ENCODE results near the gene SLC25A44. TPM values are rescaled to one million over a fixed set of nuclear protein-coding genes. Genes with fewer than 3 reads are reported as not detected.
A peak's percentile ranks its signal among the peaks of the same experiment; 100 is the strongest.

SLC25A44 gene
- total RNA-seq, 2 donors from 2014 or later: 14.4 to 21.6 TPM

GRCh38 chr1:156242738-156243137, 48.8 kb downstream of the SLC25A44 start:
- Mint-ChIP-seq H3K27ac (peak overlapping the region; percentile 27), H3K36me3 (ENCODE audit: low read depth) (peaks cover 4% of the 10 kb centered on the region), H3K27me3 (no peaks in the 10 kb centered on the region), H3K4me3 (peak overlapping the region; percentile 25), H3K4me1 (peaks cover 19% of the 10 kb centered on the region)
- no peaks in the 10 kb centered on the region for H3K9me3 ChIP-seq (ENCODE audit: control insufficient read depth, low read length, poor library complexity, severe bottlenecking)
- ATAC-seq (no peak), DNase-seq (no peak)

GRCh38 chr1:156244126-156244525, 50.2 kb downstream of the SLC25A44 start:
- H3K27ac Mint-ChIP-seq: no peak overlapping the region
- H3K4me1 Mint-ChIP-seq: peaks cover 19% of the 10 kb centered on the region
- H3K36me3 Mint-ChIP-seq (ENCODE audit: low read depth): peaks cover 4% of the 10 kb centered on the region
- H3K9me3 ChIP-seq (ENCODE audit: control insufficient read depth, low read length, poor library complexity, severe bottlenecking): no peaks in the 10 kb centered on the region
- no peak for DNase-seq
- peak overlapping the region; percentile 90 for H3K4me3 Mint-ChIP-seq
- no peak for ATAC-seq
- H3K27me3 Mint-ChIP-seq: no peaks in the 10 kb centered on the region

DNA sequence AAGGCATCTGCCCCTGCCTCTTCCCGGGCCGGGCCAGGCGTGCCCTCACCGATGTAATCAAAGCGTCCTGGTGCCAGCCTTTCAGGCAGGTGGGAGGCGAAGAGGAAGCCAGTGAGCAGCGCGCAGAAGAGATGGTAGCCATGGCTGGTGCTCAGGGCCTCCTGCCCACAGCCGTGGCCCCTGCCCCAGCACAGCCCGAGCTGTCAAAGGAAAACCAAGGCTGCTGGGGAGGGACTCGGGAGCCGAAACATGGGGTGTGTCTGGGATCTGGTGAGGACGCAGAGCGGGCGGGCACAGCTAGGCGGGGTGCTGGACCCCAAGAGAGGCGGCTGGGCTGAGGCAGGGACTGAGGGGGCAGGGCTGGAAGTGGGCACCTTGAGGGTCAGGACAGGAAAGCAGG, 50.8 kb downstream of the SLC25A44 start:
- Mint-ChIP-seq H3K4me1 (peaks cover 19% of the 10 kb centered on the region), H3K27ac (peak overlapping the region; percentile 62), H3K36me3 (ENCODE audit: low read depth) (peaks cover 3% of the 10 kb centered on the region), H3K27me3 (no peaks in the 10 kb centered on the region), H3K4me3 (peak overlapping the region; percentile 90)
- no peaks in the 10 kb centered on the region for H3K9me3 ChIP-seq (ENCODE audit: control insufficient read depth, low read length, poor library complexity, severe bottlenecking)
- ATAC-seq (no peak), DNase-seq (no peak)

DNA sequence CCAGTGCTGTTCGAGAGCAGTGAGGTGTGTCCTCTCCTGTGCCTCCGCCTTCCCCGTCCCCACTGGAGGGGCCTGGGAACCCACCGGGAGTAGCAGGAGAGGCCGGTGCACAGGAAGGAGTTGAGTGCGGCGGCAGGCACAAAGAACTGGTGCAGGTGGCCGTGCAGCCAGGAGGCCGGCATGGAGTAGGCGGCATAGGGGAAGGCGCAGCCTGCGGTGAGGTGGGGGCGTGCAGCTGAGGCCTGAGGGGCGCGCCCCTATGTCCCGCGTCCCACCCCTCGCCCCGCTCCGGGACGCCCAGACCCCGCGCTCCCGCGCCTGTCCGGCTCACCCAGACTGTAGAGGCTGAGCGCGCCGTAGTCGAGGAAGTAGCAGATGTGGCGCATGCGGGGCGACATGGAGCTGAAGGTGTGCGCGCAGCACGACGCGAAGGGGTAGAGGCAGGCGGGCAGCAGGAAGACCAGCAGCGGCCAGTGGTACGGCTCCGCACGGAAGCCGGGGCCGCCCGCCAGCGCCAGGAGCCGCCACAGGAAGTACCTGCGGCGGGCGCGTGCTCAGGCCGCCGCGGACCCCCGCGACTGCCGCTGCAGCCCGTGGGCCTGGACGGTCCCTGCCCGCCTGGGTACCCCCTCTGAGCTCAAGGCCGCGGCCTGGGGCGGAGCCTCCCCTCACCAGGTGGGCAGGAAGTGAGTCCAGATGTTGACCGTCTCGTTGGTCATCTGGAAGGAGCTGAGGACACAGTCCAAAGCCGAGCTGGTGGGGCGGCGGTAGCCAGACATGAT, 51.7 kb downstream of the SLC25A44 start:
- H3K27ac Mint-ChIP-seq: peak overlapping the region; percentile 62
- peak overlapping the region; percentile 90 for H3K4me3 Mint-ChIP-seq
- H3K9me3 ChIP-seq (ENCODE audit: control insufficient read depth, low read length, poor library complexity, severe bottlenecking): no peaks in the 10 kb centered on the region
- peaks cover 16% of the 10 kb centered on the region for H3K4me1 Mint-ChIP-seq
- H3K27me3 Mint-ChIP-seq: no peaks in the 10 kb centered on the region
- DNase-seq (peak in 1 of 3 donors; percentile 23), ATAC-seq (peak; percentile 71)
- peaks cover 2% of the 10 kb centered on the region for H3K36me3 Mint-ChIP-seq (ENCODE audit: low read depth)

- no peak overlapping the region for H3K27ac Mint-ChIP-seq
- peaks cover 14% of the 10 kb centered on the region for H3K4me1 Mint-ChIP-seq
- DNase-seq: no peak
- H3K36me3 Mint-ChIP-seq (ENCODE audit: low read depth): peaks cover 2% of the 10 kb centered on the region
- H3K9me3 ChIP-seq (ENCODE audit: control insufficient read depth, low read length, poor library complexity, severe bottlenecking): no peaks in the 10 kb centered on the region
- no peak for ATAC-seq
- no peaks in the 10 kb centered on the region for H3K27me3 Mint-ChIP-seq
- peak overlapping the region; percentile 90 for H3K4me3 Mint-ChIP-seq
Observed at GRCh38 chr1:156246241-156246780, 52.4 kb downstream of the SLC25A44 start.

- Mint-ChIP-seq H3K36me3 (ENCODE audit: low read depth) (peaks cover 2% of the 10 kb centered on the region), H3K27ac (peak overlapping the region; percentile 39), H3K27me3 (no peaks in the 10 kb centered on the region), H3K4me3 (peak overlapping the region; percentile 90), H3K4me1 (peaks cover 16% of the 10 kb centered on the region)
- H3K9me3 ChIP-seq (ENCODE audit: control insufficient read depth, low read length, poor library complexity, severe bottlenecking): no peaks in the 10 kb centered on the region
- ATAC-seq: no peak
- no peak for DNase-seq
Observed at GRCh38 chr1:156246781-156247459, 53.0 kb downstream of the SLC25A44 start.

DNA sequence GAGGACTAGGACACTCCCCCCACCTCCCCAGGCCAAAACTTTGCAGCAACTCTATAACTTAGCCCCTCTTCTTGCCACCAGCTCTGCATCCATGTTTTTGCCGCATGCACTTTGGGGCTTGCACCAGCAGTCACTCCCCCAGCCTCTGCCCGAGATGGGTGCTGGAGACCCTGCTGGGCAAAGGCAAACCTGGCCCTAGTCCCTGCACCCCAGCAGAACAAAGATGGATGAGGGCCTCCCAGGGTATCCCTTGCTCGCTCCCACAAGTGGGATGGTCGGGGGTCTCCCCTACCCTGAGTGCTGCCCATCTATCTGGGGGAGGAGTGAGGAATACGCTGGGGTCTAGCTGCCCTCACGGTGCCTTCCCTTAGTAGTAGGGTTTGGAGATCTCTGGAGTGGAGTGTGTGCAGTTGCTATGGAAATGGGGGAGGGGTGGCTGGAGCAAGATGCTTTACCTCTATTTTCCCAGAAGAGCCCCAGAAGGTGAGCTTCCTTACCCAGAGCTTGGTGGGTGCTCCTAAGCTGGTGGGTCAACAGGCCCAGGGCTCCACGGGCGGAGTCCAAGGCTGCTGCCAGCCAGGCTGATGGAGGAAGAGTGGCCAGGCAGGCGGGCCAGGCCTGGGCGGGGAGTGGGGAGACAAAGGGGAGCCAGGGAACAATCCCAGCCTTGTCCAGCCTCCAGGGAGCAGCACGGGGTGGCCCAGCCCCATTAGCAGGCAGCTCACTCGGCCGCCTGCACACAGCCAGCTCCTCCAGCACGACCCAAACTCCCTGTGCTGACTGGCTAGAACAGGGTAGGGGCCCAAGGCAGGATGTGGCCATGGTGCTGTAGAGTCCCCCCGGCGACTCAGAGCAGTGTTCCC, 53.8 kb downstream of the SLC25A44 start, which contains the start of gene PAQR6:
PAQR6 (minus strand) TSS at position 597 of the 863 bp plus-strand sequence. CDS start 1,325 bp downstream, outside the sequence.
- H3K36me3 Mint-ChIP-seq (ENCODE audit: low read depth): peaks cover 3% of the 10 kb centered on the region
- peaks cover 23% of the 10 kb centered on the region for H3K4me1 Mint-ChIP-seq
- DNase-seq: no peak
- peak within 1 kb of the TSS; percentile 39 for H3K27ac Mint-ChIP-seq
- H3K9me3 ChIP-seq (ENCODE audit: control insufficient read depth, low read length, poor library complexity, severe bottlenecking): no peaks in the 10 kb centered on the region
- no peaks in the 10 kb centered on the region for H3K27me3 Mint-ChIP-seq
- H3K4me3 Mint-ChIP-seq: peak within 1 kb of the TSS; percentile 31
- ATAC-seq: no peak

DNA sequence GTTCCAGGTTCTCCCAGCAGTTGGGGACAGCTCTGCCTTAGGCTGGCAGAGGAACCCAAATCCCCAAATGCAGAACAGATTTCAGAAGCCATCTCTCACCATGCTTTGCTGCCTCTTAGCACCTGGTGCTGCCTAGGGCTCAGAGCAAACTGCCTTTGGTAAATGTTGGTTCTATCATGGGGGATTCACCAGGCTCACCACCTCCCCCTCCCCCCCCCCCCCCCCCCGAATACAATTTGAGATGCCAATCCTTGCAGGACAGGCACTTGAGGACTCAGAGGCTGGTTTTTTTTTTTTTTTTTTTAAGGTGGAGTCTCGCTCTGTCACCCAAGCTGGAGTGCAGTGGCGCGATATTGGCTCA, 54.4 kb downstream of the SLC25A44 start:
- no peak overlapping the region for H3K27ac Mint-ChIP-seq
- DNase-seq: no peak
- no peak overlapping the region for H3K4me3 Mint-ChIP-seq
- H3K9me3 ChIP-seq (ENCODE audit: control insufficient read depth, low read length, poor library complexity, severe bottlenecking): no peaks in the 10 kb centered on the region
- ATAC-seq: no peak
- H3K27me3 Mint-ChIP-seq: no peaks in the 10 kb centered on the region
- peaks cover 8% of the 10 kb centered on the region for H3K36me3 Mint-ChIP-seq (ENCODE audit: low read depth)
- peaks cover 28% of the 10 kb centered on the region for H3K4me1 Mint-ChIP-seq

GRCh38 chr1:156249593-156249992, 55.7 kb downstream of the SLC25A44 start:
- no peak for ATAC-seq
- no peak for DNase-seq
- Mint-ChIP-seq H3K4me3 (no peak overlapping the region), H3K4me1 (peaks cover 34% of the 10 kb centered on the region), H3K27me3 (no peaks in the 10 kb centered on the region), H3K36me3 (ENCODE audit: low read depth) (peaks cover 15% of the 10 kb centered on the region), H3K27ac (no peak overlapping the region)
- H3K9me3 ChIP-seq (ENCODE audit: control insufficient read depth, low read length, poor library complexity, severe bottlenecking): no peaks in the 10 kb centered on the region

DNA sequence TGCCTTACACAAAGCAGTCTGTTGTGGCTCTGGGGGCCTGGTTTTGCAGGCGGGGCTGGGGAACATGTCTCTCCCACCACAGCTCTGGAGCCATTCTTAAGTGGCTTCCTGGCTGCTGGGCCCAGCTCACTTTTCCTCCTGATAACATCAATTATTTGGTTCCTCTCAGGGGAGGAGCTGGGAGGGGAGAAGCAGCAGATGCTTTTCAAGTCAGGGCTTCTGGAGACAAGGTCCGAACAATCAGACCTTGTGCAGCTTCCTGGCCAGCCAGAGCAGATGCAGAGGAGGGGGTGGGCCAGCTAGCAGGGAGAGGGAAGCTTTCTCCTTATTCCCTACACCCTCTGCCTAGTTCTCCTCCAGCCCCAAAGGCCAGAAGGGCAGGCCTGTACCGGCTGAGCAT, 57.6 kb downstream of the SLC25A44 start:
- DNase-seq: no peak
- Mint-ChIP-seq H3K4me3 (no peak overlapping the region), H3K27me3 (no peaks in the 10 kb centered on the region), H3K27ac (peak overlapping the region; percentile 57), H3K36me3 (ENCODE audit: low read depth) (peaks cover 15% of the 10 kb centered on the region), H3K4me1 (peaks cover 22% of the 10 kb centered on the region)
- no peaks in the 10 kb centered on the region for H3K9me3 ChIP-seq (ENCODE audit: control insufficient read depth, low read length, poor library complexity, severe bottlenecking)
- ATAC-seq: no peak

DNA sequence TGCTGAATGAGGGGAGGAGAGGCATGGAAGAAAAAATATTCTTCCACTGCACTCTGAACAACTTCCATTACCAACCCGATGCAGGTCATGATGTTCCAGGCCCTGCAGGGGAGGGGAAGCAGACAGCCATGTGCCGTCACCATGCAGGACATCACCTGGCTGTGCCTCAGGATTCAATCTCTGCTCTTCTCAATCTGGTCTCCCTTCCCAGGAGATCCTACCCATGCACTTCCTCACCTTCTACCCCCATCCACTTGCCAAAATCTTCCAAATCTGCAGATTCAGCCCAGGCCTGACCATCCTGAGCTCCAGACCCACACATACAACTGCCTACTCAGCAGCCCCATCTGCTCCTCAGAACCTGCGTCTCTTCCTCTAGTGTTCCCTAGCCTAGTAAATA, 59.7 kb downstream of the SLC25A44 start:
- no peak overlapping the region for H3K4me3 Mint-ChIP-seq
- DNase-seq: no peak
- H3K36me3 Mint-ChIP-seq (ENCODE audit: low read depth): peaks cover 15% of the 10 kb centered on the region
- H3K27ac Mint-ChIP-seq: peak overlapping the region; percentile 90
- no peak for ATAC-seq
- no peaks in the 10 kb centered on the region for H3K9me3 ChIP-seq (ENCODE audit: control insufficient read depth, low read length, poor library complexity, severe bottlenecking)
- peaks cover 20% of the 10 kb centered on the region for H3K4me1 Mint-ChIP-seq
- no peaks in the 10 kb centered on the region for H3K27me3 Mint-ChIP-seq

- H3K4me3 Mint-ChIP-seq: no peak overlapping the region
- ATAC-seq: no peak
- H3K4me1 Mint-ChIP-seq: peaks cover 12% of the 10 kb centered on the region
- H3K36me3 Mint-ChIP-seq (ENCODE audit: low read depth): peaks cover 17% of the 10 kb centered on the region
- H3K27ac Mint-ChIP-seq: no peak overlapping the region
- H3K9me3 ChIP-seq (ENCODE audit: control insufficient read depth, low read length, poor library complexity, severe bottlenecking): no peaks in the 10 kb centered on the region
- no peak for DNase-seq
- H3K27me3 Mint-ChIP-seq: no peaks in the 10 kb centered on the region
Observed at GRCh38 chr1:156257711-156258110, 63.8 kb downstream of the SLC25A44 start.

GRCh38 chr1:156258859-156259258, 65.0 kb downstream of the SLC25A44 start:
- Mint-ChIP-seq H3K36me3 (ENCODE audit: low read depth) (peaks cover 13% of the 10 kb centered on the region), H3K4me3 (no peak overlapping the region), H3K27ac (no peak overlapping the region), H3K27me3 (no peaks in the 10 kb centered on the region), H3K4me1 (peaks cover 4% of the 10 kb centered on the region)
- no peaks in the 10 kb centered on the region for H3K9me3 ChIP-seq (ENCODE audit: control insufficient read depth, low read length, poor library complexity, severe bottlenecking)
- no peak for DNase-seq
- no peak for ATAC-seq
